Measurements from ENCODE around the gene AP1G1. TPM values are rescaled to one million over a fixed set of nuclear protein-coding genes. Genes with fewer than 3 reads are reported as not detected.

The AP1G1 gene
- total RNA-seq, 2 donors from 2014 or later, result 38.6 to 44.6 TPM

DNA sequence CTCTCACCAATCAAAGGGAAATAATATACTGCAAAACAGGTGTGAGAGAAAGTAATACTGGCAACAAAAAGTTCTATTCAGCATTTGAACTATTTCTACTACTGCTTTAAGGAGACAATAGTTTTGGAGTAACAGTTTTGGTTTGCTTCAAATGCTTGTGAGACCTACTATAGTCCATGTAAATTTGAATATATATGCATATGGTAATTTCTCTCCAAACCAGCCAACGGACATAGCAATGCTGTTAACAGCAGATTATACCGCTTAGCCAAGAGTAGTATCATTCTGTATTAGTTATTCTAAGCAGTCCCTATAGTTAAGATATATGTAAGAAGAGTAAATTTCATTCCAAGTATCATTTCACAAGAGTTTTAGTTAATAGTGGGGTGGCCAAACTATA, 102.6 kb downstream of the AP1G1 start:
- no peak overlapping the region for H3K27ac ChIP-seq
- H3K9me3 ChIP-seq, result no peaks in the 10 kb centered on the region
- no peaks in the 10 kb centered on the region for H3K4me1 ChIP-seq
- no peak overlapping the region for H3K4me3 ChIP-seq
- TF ChIP-seq, protein P1, sequence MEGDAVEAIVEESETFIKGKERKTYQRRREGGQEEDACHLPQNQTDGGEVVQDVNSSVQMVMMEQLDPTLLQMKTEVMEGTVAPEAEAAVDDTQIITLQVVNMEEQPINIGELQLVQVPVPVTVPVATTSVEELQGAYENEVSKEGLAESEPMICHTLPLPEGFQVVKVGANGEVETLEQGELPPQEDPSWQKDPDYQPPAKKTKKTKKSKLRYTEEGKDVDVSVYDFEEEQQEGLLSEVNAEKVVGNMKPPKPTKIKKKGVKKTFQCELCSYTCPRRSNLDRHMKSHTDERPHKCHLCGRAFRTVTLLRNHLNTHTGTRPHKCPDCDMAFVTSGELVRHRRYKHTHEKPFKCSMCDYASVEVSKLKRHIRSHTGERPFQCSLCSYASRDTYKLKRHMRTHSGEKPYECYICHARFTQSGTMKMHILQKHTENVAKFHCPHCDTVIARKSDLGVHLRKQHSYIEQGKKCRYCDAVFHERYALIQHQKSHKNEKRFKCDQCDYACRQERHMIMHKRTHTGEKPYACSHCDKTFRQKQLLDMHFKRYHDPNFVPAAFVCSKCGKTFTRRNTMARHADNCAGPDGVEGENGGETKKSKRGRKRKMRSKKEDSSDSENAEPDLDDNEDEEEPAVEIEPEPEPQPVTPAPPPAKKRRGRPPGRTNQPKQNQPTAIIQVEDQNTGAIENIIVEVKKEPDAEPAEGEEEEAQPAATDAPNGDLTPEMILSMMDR (IDR thresholded peaks at IDR 0.05), result no peak
- H3K36me3 ChIP-seq, result peaks cover 7% of the 10 kb centered on the region
- DNase-seq (ENCODE audit: low spot score), result no peak
- no peaks in the 10 kb centered on the region for H3K27me3 ChIP-seq

DNA sequence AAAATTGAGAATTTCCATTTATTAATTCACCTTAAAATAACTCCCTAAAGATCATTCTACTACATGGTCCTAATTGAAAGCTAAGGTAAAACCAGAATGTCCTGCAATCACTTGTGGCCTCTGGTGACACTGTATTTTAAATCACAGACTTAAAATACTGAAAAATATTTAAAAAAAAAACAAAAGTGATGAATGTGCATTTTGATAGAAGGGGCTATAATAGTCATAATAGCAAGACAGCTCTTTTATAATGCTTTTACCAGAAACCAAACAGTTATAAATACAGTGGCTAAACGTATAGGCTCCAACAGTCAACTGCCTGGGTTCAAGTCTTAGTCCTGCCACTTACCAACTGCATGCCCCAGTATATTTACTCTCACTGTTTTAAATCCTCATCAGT, 105.3 kb downstream of the AP1G1 start:
- no peak overlapping the region for H3K4me3 ChIP-seq
- no peaks in the 10 kb centered on the region for H3K9me3 ChIP-seq
- TF ChIP-seq, protein P1 (IDR thresholded peaks at IDR 0.05), result no peak
- H3K27ac ChIP-seq, result no peak overlapping the region
- no peak for DNase-seq (ENCODE audit: low spot score)
- H3K4me1 ChIP-seq, result no peaks in the 10 kb centered on the region
- no peaks in the 10 kb centered on the region for H3K27me3 ChIP-seq
- peaks cover 7% of the 10 kb centered on the region for H3K36me3 ChIP-seq

DNA sequence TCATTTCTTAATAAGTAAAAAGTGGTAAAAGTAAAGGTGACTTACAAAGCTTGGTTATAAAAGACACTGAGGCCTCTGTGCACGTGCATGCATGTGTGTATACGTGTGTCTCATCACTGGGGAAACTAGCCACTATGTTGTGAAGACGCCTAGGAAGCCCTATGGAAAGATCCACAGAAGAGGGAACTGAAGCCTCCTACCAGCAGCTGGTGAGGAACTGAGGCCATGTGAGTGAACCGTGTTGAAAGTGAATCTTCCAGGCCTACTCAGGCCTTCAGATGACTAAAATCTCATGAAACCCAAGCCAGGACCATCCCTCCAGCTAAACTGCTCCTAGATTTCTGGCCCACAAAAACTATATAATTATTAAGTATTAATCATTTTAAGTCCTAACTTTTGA, 107.8 kb downstream of the AP1G1 start:
- Histone ChIP-seq H3K9me3 (no peaks in the 10 kb centered on the region), H3K27ac (no peak overlapping the region), H3K36me3 (peaks cover 7% of the 10 kb centered on the region), H3K4me3 (no peak overlapping the region), H3K27me3 (no peaks in the 10 kb centered on the region), H3K4me1 (no peaks in the 10 kb centered on the region)
- DNase-seq (ENCODE audit: low spot score), result no peak
- TF ChIP-seq, protein P1 (IDR thresholded peaks at IDR 0.05), result no peak

DNA sequence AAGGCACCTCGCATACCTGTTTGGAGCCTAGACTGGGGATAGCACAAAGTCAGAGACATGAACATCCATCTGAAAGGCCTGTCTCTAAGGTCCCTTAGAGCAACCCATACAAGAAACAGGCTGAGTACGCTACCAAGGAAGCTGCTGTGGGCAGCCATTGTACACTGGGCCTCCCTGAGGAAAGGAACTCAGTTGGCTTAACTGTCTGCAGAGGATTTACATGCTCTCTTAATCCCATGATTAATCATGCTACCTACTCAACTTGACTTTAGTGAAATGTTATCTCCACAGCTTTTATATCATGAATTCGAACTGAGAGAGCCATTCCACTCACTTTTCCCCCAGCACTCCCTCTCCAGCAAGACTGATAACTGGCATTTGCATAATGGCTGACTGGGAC, 110.1 kb downstream of the AP1G1 start:
- peaks cover 7% of the 10 kb centered on the region for H3K36me3 ChIP-seq
- DNase-seq (ENCODE audit: low spot score), result no peak
- H3K9me3 ChIP-seq, result no peaks in the 10 kb centered on the region
- TF ChIP-seq, protein P1 (IDR thresholded peaks at IDR 0.05), result no peak
- H3K27ac ChIP-seq, result no peak overlapping the region
- H3K27me3 ChIP-seq, result no peaks in the 10 kb centered on the region
- no peak overlapping the region for H3K4me3 ChIP-seq
- H3K4me1 ChIP-seq, result no peaks in the 10 kb centered on the region

DNA sequence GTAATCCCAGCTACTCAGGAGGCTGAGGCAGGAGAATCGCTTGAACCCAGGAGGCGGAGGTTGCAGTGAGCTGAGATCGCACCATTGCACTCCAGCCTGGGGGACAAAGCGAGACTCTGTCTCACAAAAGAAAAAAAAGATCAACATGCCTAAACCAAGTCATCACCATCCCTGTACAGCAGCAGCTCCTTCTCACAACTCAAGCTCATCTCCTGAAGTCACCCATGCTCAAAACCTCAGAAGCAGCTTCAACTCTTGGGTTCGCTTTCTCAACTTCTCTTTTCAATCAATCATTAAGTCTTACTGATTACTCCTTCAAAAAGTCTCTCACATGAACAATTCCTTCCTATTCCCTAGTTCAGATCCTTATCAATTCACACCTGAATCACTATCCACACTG, 115.5 kb downstream of the AP1G1 start:
- Histone ChIP-seq H3K9me3 (no peaks in the 10 kb centered on the region), H3K27me3 (no peaks in the 10 kb centered on the region), H3K27ac (no peak overlapping the region), H3K4me3 (no peak overlapping the region), H3K4me1 (no peaks in the 10 kb centered on the region), H3K36me3 (peaks cover 20% of the 10 kb centered on the region)
- TF ChIP-seq, protein P1 (IDR thresholded peaks at IDR 0.05), result no peak
- no peak for DNase-seq (ENCODE audit: low spot score)

DNA sequence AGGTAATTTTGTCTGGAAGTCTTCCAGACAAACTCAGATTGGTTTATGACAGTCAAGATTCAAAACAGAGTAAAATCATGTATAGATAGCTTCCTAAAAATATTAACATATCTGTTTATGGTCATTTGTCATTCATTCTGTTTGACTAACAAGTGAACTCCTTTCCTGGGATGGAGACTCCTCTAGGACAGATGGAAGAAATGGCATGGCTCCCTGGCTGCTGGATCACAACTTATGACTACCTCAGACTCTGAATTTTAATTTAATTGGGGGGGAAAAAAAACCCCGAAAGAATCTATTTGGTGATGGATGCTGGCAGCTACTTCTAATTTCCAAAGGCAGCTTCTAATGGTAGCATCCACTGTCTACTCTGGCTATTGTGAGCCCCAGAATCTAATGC, 118.7 kb downstream of the AP1G1 start:
- H3K27ac ChIP-seq, result no peak overlapping the region
- peaks cover 26% of the 10 kb centered on the region for H3K36me3 ChIP-seq
- H3K4me1 ChIP-seq, result no peaks in the 10 kb centered on the region
- TF ChIP-seq, protein P1 (IDR thresholded peaks at IDR 0.05), result no peak
- H3K27me3 ChIP-seq, result no peaks in the 10 kb centered on the region
- H3K9me3 ChIP-seq, result no peaks in the 10 kb centered on the region
- H3K4me3 ChIP-seq, result no peak overlapping the region
- no peak for DNase-seq (ENCODE audit: low spot score)
